ENCODE data around the gene IL17C. TPM values are rescaled to one million over a fixed set of nuclear protein-coding genes. Genes with fewer than 3 reads are reported as not detected.
A peak's percentile ranks its signal among the peaks of the same experiment; 100 is the strongest.

The IL17C gene
- total RNA-seq, 1 experiment from 2014 or later = 1.9 TPM

GRCh38 chr16:88662843-88663606 lies 24.7 kb downstream of the IL17C start, which contains the start of gene MVD (continued):
- TF ChIP-seq, protein P1, sequence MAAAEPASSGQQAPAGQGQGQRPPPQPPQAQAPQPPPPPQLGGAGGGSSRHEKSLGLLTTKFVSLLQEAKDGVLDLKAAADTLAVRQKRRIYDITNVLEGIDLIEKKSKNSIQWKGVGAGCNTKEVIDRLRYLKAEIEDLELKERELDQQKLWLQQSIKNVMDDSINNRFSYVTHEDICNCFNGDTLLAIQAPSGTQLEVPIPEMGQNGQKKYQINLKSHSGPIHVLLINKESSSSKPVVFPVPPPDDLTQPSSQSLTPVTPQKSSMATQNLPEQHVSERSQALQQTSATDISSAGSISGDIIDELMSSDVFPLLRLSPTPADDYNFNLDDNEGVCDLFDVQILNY (CRISPR knock-in tag; IDR thresholded peaks at IDR 0.05) = peak; percentile 43; the same call in 1 of the 2 replicates
- TF ChIP-seq OVOL2 (CRISPR knock-in tag; IDR thresholded peaks at IDR 0.05; ENCODE audit: borderline replicate concordance) (no peak), SMAD4 (CRISPR knock-in tag; IDR thresholded peaks at IDR 0.05) (no peak), MXD4 (CRISPR knock-in tag; IDR thresholded peaks at IDR 0.05; ENCODE audit: borderline replicate concordance) (no peak), JUN (CRISPR knock-in tag; IDR thresholded peaks at IDR 0.05) (no peak), MAX (CRISPR knock-in tag; IDR thresholded peaks at IDR 0.05) (peak; percentile 83; the same call in 1 of the 2 replicates), ZNF532 (CRISPR knock-in tag; IDR thresholded peaks at IDR 0.05; ENCODE audit: borderline replicate concordance) (no peak), NFE2L1 (CRISPR knock-in tag; IDR thresholded peaks at IDR 0.05) (no peak; the same call in 1 of the 2 replicates), TEAD4 (CRISPR knock-in tag; IDR thresholded peaks at IDR 0.05) (no peak), STAT6 (CRISPR knock-in tag; conservative IDR thresholded peaks at IDR 0.05; ENCODE audit: low read depth) (no peak), SOX15 (CRISPR knock-in tag; IDR thresholded peaks at IDR 0.05) (no peak), MYBL2 (CRISPR knock-in tag; IDR thresholded peaks at IDR 0.05) (peak; percentile 94), AR (CRISPR knock-in tag; IDR thresholded peaks at IDR 0.05) (no peak), HMGA2 (CRISPR knock-in tag; IDR thresholded peaks at IDR 0.05) (no peak), RELA (CRISPR knock-in tag; IDR thresholded peaks at IDR 0.05; ENCODE audit: borderline replicate concordance) (no peak)
- TF ChIP-seq, protein P2, sequence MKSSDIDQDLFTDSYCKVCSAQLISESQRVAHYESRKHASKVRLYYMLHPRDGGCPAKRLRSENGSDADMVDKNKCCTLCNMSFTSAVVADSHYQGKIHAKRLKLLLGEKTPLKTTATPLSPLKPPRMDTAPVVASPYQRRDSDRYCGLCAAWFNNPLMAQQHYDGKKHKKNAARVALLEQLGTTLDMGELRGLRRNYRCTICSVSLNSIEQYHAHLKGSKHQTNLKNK (CRISPR knock-in tag; IDR thresholded peaks at IDR 0.05) = no peak
- TF ChIP-seq, protein P3, sequence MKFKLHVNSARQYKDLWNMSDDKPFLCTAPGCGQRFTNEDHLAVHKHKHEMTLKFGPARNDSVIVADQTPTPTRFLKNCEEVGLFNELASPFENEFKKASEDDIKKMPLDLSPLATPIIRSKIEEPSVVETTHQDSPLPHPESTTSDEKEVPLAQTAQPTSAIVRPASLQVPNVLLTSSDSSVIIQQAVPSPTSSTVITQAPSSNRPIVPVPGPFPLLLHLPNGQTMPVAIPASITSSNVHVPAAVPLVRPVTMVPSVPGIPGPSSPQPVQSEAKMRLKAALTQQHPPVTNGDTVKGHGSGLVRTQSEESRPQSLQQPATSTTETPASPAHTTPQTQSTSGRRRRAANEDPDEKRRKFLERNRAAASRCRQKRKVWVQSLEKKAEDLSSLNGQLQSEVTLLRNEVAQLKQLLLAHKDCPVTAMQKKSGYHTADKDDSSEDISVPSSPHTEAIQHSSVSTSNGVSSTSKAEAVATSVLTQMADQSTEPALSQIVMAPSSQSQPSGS (CRISPR knock-in tag; IDR thresholded peaks at IDR 0.05; ENCODE audit: borderline replicate concordance, low read depth) = no peak
- TF ChIP-seq, protein P4, sequence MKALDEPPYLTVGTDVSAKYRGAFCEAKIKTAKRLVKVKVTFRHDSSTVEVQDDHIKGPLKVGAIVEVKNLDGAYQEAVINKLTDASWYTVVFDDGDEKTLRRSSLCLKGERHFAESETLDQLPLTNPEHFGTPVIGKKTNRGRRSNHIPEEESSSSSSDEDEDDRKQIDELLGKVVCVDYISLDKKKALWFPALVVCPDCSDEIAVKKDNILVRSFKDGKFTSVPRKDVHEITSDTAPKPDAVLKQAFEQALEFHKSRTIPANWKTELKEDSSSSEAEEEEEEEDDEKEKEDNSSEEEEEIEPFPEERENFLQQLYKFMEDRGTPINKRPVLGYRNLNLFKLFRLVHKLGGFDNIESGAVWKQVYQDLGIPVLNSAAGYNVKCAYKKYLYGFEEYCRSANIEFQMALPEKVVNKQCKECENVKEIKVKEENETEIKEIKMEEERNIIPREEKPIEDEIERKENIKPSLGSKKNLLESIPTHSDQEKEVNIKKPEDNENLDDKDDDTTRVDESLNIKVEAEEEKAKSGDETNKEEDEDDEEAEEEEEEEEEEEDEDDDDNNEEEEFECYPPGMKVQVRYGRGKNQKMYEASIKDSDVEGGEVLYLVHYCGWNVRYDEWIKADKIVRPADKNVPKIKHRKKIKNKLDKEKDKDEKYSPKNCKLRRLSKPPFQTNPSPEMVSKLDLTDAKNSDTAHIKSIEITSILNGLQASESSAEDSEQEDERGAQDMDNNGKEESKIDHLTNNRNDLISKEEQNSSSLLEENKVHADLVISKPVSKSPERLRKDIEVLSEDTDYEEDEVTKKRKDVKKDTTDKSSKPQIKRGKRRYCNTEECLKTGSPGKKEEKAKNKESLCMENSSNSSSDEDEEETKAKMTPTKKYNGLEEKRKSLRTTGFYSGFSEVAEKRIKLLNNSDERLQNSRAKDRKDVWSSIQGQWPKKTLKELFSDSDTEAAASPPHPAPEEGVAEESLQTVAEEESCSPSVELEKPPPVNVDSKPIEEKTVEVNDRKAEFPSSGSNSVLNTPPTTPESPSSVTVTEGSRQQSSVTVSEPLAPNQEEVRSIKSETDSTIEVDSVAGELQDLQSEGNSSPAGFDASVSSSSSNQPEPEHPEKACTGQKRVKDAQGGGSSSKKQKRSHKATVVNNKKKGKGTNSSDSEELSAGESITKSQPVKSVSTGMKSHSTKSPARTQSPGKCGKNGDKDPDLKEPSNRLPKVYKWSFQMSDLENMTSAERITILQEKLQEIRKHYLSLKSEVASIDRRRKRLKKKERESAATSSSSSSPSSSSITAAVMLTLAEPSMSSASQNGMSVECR (CRISPR knock-in tag; IDR thresholded peaks at IDR 0.05; ENCODE audit: borderline replicate concordance) = no peak; the same call in 1 of the 2 replicates
- TF ChIP-seq, protein P5, sequence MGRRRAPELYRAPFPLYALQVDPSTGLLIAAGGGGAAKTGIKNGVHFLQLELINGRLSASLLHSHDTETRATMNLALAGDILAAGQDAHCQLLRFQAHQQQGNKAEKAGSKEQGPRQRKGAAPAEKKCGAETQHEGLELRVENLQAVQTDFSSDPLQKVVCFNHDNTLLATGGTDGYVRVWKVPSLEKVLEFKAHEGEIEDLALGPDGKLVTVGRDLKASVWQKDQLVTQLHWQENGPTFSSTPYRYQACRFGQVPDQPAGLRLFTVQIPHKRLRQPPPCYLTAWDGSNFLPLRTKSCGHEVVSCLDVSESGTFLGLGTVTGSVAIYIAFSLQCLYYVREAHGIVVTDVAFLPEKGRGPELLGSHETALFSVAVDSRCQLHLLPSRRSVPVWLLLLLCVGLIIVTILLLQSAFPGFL (CRISPR knock-in tag; IDR thresholded peaks at IDR 0.05; ENCODE audit: borderline replicate concordance) = no peak
